Mesothelial cell of epicardium (in vitro differentiated cells): Measurements from ENCODE around the gene CYS1. TPM values are rescaled to one million over a fixed set of nuclear protein-coding genes. Genes with fewer than 3 reads are reported as not detected.
"Not testable (repeated sequence)": the region's sequence is repeated elsewhere in the genome, so short reads cannot be mapped to it uniquely, and the experiment has no call there.

Source experiments
- DNase-seq, 2 experiments: peaks; one replicate each; pipeline ENCODE4 v3.0.0; 2021; ENCODE audit warnings: low spot score in 2 of 2; ENCODE audit not compliant: unreplicated experiment in 2 of 2
- H3K27ac Mint-ChIP-seq: 2 replicates; pipeline ENCODE4 v1.8.0; 2021; ENCODE audit warnings: mixed read lengths
- H3K27me3 Mint-ChIP-seq: 2 replicates; pipeline ENCODE4 v1.8.0; 2021; ENCODE audit warnings: low read depth, mixed read lengths
- H3K36me3 Mint-ChIP-seq: 2 replicates; pipeline ENCODE4 v1.8.0; 2021; ENCODE audit warnings: mixed read lengths
- H3K4me1 Mint-ChIP-seq: 2 replicates; pipeline ENCODE4 v1.8.0; 2021; ENCODE audit warnings: mixed read lengths
- H3K4me3 Mint-ChIP-seq: 2 replicates; pipeline ENCODE4 v1.8.0; 2021; ENCODE audit warnings: mild to moderate bottlenecking, moderate library complexity, mixed read lengths
- H3K9me3 Mint-ChIP-seq: 2 replicates; pipeline ENCODE4 v1.8.0; 2021; ENCODE audit warnings: mixed read lengths
- total RNA-seq: library from RNA; stranded (reverse); gene quantifications from 3 replicates; pipeline ENCODE4 v1.2.1, GENCODE V29; 2021
- TF ChIP-seq, protein P1 (sequence below): fragments of 200-600 bp; sonication (generic); IDR thresholded peaks from one replicate; pipeline ENCODE4 v1.5.0; 2021; ENCODE audit warnings: antibody characterized with exemption; ENCODE audit not compliant: unreplicated experiment

CYS1 gene
- total RNA-seq, 1 donor from 2014 or later: 1.3 TPM

- TF ChIP-seq, protein P1, sequence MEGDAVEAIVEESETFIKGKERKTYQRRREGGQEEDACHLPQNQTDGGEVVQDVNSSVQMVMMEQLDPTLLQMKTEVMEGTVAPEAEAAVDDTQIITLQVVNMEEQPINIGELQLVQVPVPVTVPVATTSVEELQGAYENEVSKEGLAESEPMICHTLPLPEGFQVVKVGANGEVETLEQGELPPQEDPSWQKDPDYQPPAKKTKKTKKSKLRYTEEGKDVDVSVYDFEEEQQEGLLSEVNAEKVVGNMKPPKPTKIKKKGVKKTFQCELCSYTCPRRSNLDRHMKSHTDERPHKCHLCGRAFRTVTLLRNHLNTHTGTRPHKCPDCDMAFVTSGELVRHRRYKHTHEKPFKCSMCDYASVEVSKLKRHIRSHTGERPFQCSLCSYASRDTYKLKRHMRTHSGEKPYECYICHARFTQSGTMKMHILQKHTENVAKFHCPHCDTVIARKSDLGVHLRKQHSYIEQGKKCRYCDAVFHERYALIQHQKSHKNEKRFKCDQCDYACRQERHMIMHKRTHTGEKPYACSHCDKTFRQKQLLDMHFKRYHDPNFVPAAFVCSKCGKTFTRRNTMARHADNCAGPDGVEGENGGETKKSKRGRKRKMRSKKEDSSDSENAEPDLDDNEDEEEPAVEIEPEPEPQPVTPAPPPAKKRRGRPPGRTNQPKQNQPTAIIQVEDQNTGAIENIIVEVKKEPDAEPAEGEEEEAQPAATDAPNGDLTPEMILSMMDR: no peak
- no peak for DNase-seq
- Mint-ChIP-seq H3K27me3 (no peaks in the 10 kb centered on the region), H3K4me1 (peaks cover 11% of the 10 kb centered on the region), H3K36me3 (no peaks in the 10 kb centered on the region), H3K9me3 (no peaks in the 10 kb centered on the region), H3K27ac (no peak overlapping the region), H3K4me3 (no peak overlapping the region)
Observed at GRCh38 chr2:10033251-10034006, 46.8 kb downstream of the CYS1 start.

DNA sequence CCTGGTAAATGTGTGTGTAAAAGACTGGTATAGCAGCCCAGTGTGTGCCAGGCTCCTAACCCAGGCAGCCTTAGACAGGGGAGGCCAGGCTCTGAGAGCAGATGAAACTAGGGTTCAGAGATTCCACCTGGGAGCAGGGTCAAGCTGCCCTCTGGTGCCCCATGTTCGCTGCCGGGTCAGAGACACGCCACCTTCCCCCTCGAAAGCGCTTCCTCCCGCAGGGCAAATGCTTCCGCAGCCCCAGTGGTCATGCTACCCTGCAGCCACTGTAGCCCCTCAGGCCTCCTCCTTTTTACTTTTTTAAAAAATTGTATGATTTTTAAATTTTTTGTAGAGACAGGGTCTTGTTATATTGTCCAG is 47.5 kb downstream of the CYS1 start:
- peaks cover 11% of the 10 kb centered on the region for H3K4me1 Mint-ChIP-seq
- TF ChIP-seq, protein P1: no peak
- H3K9me3 Mint-ChIP-seq: no peaks in the 10 kb centered on the region
- no peak overlapping the region for H3K27ac Mint-ChIP-seq
- no peak for DNase-seq
- H3K4me3 Mint-ChIP-seq: no peak overlapping the region
- H3K27me3 Mint-ChIP-seq: no peaks in the 10 kb centered on the region
- H3K36me3 Mint-ChIP-seq: no peaks in the 10 kb centered on the region

DNA sequence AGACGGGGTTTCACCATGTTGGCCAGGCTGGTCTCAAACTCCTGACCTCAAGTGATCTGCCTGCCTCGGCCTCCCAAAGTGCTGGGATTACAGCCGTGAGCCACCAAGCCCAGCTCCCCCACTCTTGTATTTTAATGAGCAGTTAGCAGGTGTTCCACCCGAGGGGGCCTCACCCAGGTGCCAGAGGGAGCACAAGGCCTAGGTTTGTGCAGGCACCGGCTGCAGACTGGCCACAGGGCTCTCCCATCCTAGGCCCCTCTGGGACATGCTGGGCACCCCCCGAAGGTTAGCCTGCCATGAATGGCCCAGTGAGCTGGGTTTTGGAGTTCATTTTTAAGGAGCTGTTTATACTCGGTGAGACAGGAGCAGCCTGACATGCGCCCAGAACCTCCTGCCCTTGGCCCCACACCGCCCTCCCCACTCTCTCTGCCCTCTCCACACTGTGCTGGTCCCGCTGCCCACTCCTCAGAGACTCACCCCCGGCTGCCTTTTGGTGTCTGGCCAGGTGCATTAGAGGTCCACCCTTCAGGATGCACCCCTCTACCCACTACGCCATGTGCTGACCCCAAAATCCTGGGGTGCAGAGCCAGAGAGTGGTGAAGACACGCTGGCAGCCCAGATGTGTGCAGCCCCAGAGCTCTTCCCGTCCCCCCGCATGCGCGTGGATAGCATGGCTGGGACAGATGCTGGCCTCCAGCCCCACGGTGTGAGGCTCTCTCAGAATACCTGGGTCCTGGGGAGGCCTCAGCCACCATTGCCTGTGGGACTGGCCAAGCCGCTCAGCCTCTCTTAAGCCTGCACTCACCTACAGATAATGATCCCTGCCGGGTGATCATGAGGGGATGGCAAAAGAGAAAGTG is 48.1 kb downstream of the CYS1 start:
- Mint-ChIP-seq H3K36me3 (no peaks in the 10 kb centered on the region), H3K27me3 (no peaks in the 10 kb centered on the region), H3K27ac (no peak overlapping the region), H3K4me1 (peaks cover 11% of the 10 kb centered on the region), H3K4me3 (no peak overlapping the region), H3K9me3 (no peaks in the 10 kb centered on the region)
- TF ChIP-seq, protein P1: no peak
- DNase-seq: no peak

DNA sequence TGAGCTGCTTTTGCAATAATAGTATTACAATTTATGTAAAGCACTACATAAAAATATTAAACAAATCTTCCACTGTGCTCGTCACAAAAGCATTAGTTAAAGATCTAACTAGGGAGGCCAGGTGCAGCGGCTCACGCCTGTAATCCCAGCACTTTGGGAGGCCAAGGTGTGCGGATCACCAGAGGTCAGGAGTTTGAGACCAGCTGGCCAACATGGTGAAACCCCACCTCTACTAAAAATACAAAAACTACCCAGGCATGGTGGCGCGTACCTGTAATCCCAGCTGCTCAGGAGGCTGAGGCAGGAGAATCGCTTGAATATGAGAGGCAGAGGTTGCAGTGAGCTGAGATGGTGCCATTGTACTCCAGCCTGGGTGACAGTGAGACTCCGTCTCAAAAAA is 49.4 kb downstream of the CYS1 start:
- H3K36me3 Mint-ChIP-seq, H3K9me3 Mint-ChIP-seq, DNase-seq, H3K27me3 Mint-ChIP-seq, H3K4me3 Mint-ChIP-seq, H3K27ac Mint-ChIP-seq: not testable (repeated sequence)
- H3K4me1 Mint-ChIP-seq: peaks cover 11% of the 10 kb centered on the region

GRCh38 chr2:10030311-10030736 is 49.9 kb downstream of the CYS1 start:
- TF ChIP-seq, protein P1: no peak
- Mint-ChIP-seq H3K27me3 (no peaks in the 10 kb centered on the region), H3K9me3 (no peaks in the 10 kb centered on the region), H3K4me3 (no peak overlapping the region), H3K27ac (no peak overlapping the region), H3K36me3 (no peaks in the 10 kb centered on the region), H3K4me1 (peaks cover 11% of the 10 kb centered on the region)
- DNase-seq: no peak

DNA sequence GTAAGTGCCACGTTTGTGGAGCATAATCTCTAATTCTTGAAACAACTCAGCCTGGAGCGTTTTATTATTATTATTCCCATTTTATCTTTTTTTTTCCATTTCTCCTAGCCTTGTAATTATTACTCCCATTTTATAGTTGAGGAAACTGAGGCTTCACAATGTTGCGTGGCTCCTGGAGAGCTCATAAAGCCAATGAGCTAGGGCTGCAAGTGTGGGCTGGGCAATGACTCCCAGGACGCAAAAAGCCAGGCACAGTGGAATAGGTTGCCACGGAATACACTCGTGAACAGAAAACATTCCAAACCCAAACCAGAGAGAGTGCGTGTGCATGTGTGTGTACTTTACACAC is 50.4 kb downstream of the CYS1 start:
- no peak for DNase-seq
- Mint-ChIP-seq H3K27ac (no peak overlapping the region), H3K36me3 (no peaks in the 10 kb centered on the region), H3K4me3 (no peak overlapping the region), H3K27me3 (no peaks in the 10 kb centered on the region), H3K4me1 (peaks cover 11% of the 10 kb centered on the region), H3K9me3 (no peaks in the 10 kb centered on the region)
- TF ChIP-seq, protein P1: no peak
